ENCODE results near the gene GGPS1. TPM values are rescaled to one million over a fixed set of nuclear protein-coding genes. Genes with fewer than 3 reads are reported as not detected.

Gene GGPS1
- polyA plus RNA-seq, 1 donor from 2014 or later = 71.9 TPM

DNA sequence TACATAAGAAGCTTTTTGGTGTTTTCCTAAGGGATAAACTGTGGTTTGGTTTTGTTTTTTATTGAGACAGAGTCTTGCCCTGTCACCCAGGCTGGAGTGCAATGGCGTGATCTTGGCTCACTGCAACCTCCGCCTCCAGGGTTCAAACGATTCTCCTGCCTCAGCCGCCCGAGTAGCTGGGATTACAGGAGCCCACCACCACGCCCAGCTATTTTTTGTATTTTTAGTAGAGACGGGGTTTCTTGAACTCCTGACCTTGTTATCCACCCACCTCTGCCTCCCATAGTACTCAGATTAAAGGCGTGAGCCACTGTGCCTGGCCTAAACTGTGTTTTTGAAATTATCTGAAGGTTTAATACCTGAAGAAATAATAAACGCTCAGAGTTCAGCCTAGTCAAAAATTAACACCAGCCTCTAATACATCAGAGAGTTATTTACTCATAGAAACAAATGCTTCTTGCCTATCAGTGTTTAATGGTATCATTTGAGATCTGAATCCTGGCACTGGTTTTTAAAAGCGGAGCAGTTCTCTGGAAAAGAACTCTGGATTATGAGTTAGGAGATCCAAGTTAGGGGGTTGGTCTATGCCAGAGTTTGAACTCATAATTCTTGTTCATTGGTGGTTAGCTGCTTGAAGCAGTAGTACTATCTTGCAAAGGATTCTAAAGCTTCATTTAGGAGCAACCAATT is 29.1 kb upstream of the GGPS1 start:
- Histone ChIP-seq H3K27ac (ENCODE audit: low read length) (no peak overlapping the region), H3K9me3 (ENCODE audit: low read length) (peaks cover 3% of the 10 kb centered on the region), H3K4me2 (ENCODE audit: low read length) (no peak overlapping the region), H3K27me3 (ENCODE audit: insufficient read depth, low read depth, low read length) (no peaks in the 10 kb centered on the region), H3K9ac (ENCODE audit: low read length) (no peak overlapping the region), H3K79me2 (replicated peaks; ENCODE audit: insufficient read depth, low read length) (peaks cover 95% of the 10 kb centered on the region), H3F3A (ENCODE audit: insufficient read depth, low read length, poor library complexity, severe bottlenecking) (peaks cover 2% of the 10 kb centered on the region), H2AFZ (ENCODE audit: low read depth, low read length) (no peak overlapping the region), H3K36me3 (ENCODE audit: insufficient read depth, low read length) (no peaks in the 10 kb centered on the region), H3K9me2 (ENCODE audit: insufficient read depth, low read length) (no peaks in the 10 kb centered on the region), H3K4me3 (ENCODE audit: low read length) (no peak overlapping the region), H4K20me1 (ENCODE audit: insufficient read depth) (peaks cover 9% of the 10 kb centered on the region)
- TF ChIP-seq TAF1 (IDR thresholded peaks at IDR 0.05; ENCODE audit: low read depth) (no peak), EZH2 (IDR thresholded peaks at IDR 0.05; ENCODE audit: borderline replicate concordance, insufficient read depth, low read length, poor library complexity, severe bottlenecking) (no peak), POLR2AphosphoS5 (IDR thresholded peaks at IDR 0.05) (no peak), RAD21 (conservative IDR thresholded peaks at IDR 0.05) (no peak), REST (IDR thresholded peaks at IDR 0.05; ENCODE audit: borderline replicate concordance) (no peak), SMC3 (conservative IDR thresholded peaks at IDR 0.05; ENCODE audit: poor library complexity) (no peak), MXI1 (conservative IDR thresholded peaks at IDR 0.05; ENCODE audit: poor library complexity, severe bottlenecking) (no peak), EP300 (conservative IDR thresholded peaks at IDR 0.05; ENCODE audit: poor library complexity, severe bottlenecking) (no peak), CTCF (IDR thresholded peaks at IDR 0.05; ENCODE audit: poor library complexity, severe bottlenecking) (no peak)

GRCh38 chr1:235302143-235302542 is 26.2 kb upstream of the GGPS1 start:
- H3K4me3 ChIP-seq (ENCODE audit: low read length) = no peak overlapping the region
- H3K9me2 ChIP-seq (ENCODE audit: insufficient read depth, low read length) = no peaks in the 10 kb centered on the region
- no peak overlapping the region for H3K27ac ChIP-seq (ENCODE audit: low read length)
- peaks cover 97% of the 10 kb centered on the region for H3K79me2 ChIP-seq (replicated peaks; ENCODE audit: insufficient read depth, low read length)
- H3K9ac ChIP-seq (ENCODE audit: low read length) = no peak overlapping the region
- H3K36me3 ChIP-seq (ENCODE audit: insufficient read depth, low read length) = no peaks in the 10 kb centered on the region
- H3F3A ChIP-seq (ENCODE audit: insufficient read depth, low read length, poor library complexity, severe bottlenecking) = peaks cover 4% of the 10 kb centered on the region
- no peak overlapping the region for H2AFZ ChIP-seq (ENCODE audit: low read depth, low read length)
- H4K20me1 ChIP-seq (ENCODE audit: insufficient read depth) = peaks cover 13% of the 10 kb centered on the region
- TF ChIP-seq EP300 (conservative IDR thresholded peaks at IDR 0.05; ENCODE audit: poor library complexity, severe bottlenecking) (no peak), RAD21 (conservative IDR thresholded peaks at IDR 0.05) (no peak), POLR2AphosphoS5 (IDR thresholded peaks at IDR 0.05) (no peak), MXI1 (conservative IDR thresholded peaks at IDR 0.05; ENCODE audit: poor library complexity, severe bottlenecking) (no peak), TAF1 (IDR thresholded peaks at IDR 0.05; ENCODE audit: low read depth) (no peak), EZH2 (IDR thresholded peaks at IDR 0.05; ENCODE audit: borderline replicate concordance, insufficient read depth, low read length, poor library complexity, severe bottlenecking) (no peak), CTCF (IDR thresholded peaks at IDR 0.05; ENCODE audit: poor library complexity, severe bottlenecking) (no peak), REST (IDR thresholded peaks at IDR 0.05; ENCODE audit: borderline replicate concordance) (no peak), SMC3 (conservative IDR thresholded peaks at IDR 0.05; ENCODE audit: poor library complexity) (no peak)
- no peak overlapping the region for H3K4me2 ChIP-seq (ENCODE audit: low read length)
- H3K27me3 ChIP-seq (ENCODE audit: insufficient read depth, low read depth, low read length) = no peaks in the 10 kb centered on the region
- H3K9me3 ChIP-seq (ENCODE audit: low read length) = no peaks in the 10 kb centered on the region
